ENCODE results near the gene REEP3. TPM values are rescaled to one million over a fixed set of nuclear protein-coding genes. Genes with fewer than 3 reads are reported as not detected.
"Not testable (repeated sequence)": the region's sequence is repeated elsewhere in the genome, so short reads cannot be mapped to it uniquely, and the experiment has no call there.

The REEP3 gene
- polyA plus RNA-seq, 3 donors, result 29.7 to 35.7 (median 32.6) TPM

DNA sequence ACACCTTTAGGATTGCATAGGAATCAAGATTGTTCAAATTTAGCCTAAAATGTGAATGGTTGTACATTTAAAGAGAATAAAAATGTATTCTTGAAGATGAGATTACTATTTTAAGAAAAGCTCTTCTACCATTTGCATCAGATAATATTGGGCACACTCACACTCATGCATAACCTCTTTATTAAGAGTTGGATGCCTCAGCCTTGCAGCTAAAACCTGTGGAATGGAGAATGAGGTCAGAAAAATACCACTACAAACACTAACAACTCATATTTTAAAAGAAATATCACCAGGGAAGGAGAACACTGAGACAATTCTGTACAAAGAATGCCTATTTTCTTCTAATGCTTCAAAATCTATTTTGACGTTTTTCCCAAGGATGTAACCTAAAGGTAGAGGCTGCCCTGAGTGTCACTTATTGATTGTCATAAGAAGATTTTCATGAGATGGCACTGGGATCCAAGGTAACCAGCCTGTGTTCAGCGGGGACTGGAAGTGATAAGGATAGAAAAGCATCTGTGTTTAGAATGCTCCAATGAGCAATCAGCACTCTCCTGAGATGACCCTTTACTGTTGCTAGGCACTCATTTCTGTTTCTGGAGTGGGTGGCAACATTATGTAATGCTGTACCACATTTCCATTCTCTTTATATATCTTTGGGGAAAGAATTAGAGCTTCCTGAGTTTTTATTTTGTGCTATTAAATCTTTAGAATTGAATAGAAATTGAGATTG, 26.6 kb downstream of the REEP3 start:
- DNase-seq (ENCODE audit: low read depth in 3 of 3, low spot score in 2 of 3), result no peak

DNA sequence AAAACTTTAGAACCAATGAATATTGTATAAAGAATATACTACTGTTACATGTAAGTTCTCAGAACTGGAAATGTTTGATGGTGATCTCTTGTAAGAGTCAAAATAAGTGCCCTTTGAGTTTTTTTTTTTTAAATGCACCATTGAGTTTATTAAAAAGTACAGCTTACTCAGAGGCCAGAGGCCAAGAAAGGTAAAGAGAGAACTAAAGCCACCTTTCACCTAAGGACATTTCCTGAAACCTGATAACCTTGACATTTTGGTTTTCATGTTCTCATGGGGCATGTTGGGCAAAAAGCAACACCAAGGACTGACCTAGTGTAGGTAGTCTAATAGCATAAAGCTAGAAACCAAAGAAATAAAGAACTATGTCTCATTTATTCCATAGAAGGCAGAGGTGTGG, 27.7 kb downstream of the REEP3 start:
- DNase-seq (ENCODE audit: low read depth in 3 of 3, low spot score in 2 of 3), result no peak

GRCh38 chr10:63549810-63550209, 28.6 kb downstream of the REEP3 start:
- DNase-seq (ENCODE audit: low read depth in 3 of 3, low spot score in 2 of 3), result no peak

DNA sequence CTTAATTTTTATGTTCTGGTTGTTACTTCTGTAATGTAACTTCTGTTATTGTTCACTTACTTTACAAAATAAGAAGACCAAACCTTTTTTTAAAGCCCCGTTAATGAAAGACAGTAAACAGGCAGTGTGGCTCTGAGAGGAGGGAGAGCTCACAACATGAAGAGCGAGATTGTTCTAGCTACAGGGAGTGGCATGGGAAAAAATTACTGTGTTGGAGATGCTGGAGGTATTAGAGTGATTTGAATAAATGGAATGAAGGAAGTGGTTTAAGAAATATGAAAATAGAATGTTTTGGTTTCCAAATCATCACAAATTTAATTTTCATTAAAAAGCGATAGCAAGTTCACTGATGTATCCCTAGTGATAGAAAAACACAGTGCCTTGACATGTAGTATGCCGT, 31.8 kb downstream of the REEP3 start:
- no peak for DNase-seq (ENCODE audit: low read depth in 3 of 3, low spot score in 2 of 3)

- DNase-seq (ENCODE audit: low read depth in 3 of 3, low spot score in 2 of 3), result no peak
Observed at GRCh38 chr10:63553473-63553872, 32.3 kb downstream of the REEP3 start.

- DNase-seq (ENCODE audit: low read depth in 3 of 3, low spot score in 2 of 3), result no peak
Observed at GRCh38 chr10:63554657-63555056, 33.5 kb downstream of the REEP3 start.

- DNase-seq (ENCODE audit: low read depth in 3 of 3, low spot score in 2 of 3), result no peak
Observed at GRCh38 chr10:63555330-63555729, 34.1 kb downstream of the REEP3 start.

GRCh38 chr10:63558132-63558784, 37.1 kb downstream of the REEP3 start:
- DNase-seq (ENCODE audit: low read depth in 3 of 3, low spot score in 2 of 3), result no peak

GRCh38 chr10:63561341-63561740, 40.1 kb downstream of the REEP3 start:
- no peak for DNase-seq (ENCODE audit: low read depth in 3 of 3, low spot score in 2 of 3)

- DNase-seq (ENCODE audit: low read depth in 3 of 3, low spot score in 2 of 3), result no peak
Observed at GRCh38 chr10:63562391-63562790, 41.2 kb downstream of the REEP3 start.

- DNase-seq (ENCODE audit: low read depth in 3 of 3, low spot score in 2 of 3), result no peak
Observed at GRCh38 chr10:63562857-63563256, 41.7 kb downstream of the REEP3 start.

DNA sequence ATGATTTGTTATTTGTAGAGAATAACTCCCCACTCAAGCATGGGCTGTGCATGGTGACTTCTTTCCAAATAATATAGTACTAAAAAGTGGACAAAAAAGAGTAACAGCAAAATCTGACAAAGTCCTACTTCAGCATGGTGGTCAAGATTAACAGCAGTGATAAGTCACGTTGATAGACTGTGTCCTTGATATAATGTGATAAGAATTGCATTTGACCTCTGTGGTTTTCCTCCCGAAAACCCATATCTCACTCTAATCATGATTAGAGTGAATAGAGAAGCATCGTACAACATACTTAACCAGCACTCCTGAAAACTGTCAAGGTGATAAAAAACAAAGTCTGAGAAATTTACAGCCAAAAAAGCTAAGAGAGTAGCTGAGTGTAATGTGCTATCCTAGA, 42.4 kb downstream of the REEP3 start:
- DNase-seq (ENCODE audit: low read depth in 3 of 3, low spot score in 2 of 3), result no peak

GRCh38 chr10:63564731-63565130, 43.5 kb downstream of the REEP3 start:
- not testable (repeated sequence) for DNase-seq (ENCODE audit: low read depth in 3 of 3, low spot score in 2 of 3)

DNA sequence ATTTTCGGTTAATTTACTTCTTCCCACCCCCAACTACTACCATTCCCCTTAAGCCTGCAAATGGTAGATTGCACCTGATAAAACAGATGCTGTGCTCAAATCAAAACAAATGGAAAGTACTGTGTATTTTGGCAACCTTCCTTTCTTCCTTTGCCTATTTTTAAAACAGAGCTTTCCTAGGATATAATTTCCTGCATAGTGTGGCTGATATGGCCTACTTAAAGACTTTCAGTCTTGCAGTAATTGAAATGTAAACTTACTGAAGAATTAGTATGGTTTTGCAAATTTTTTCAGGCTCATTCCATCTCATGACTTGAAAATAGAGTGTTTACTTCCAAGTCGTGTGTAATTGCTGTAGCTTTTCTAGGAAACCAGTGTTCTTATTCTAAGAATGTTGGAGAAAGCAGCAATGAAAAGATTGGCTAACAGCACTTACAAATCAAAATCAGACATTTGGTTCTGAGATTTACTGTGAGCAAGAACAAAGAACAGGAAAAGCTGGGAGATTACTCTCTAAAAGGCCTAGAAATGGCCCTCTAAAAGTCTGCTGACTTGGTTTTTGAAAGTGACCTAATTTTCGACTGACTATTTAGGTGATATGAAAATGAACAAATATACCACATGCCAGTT, 52.0 kb downstream of the REEP3 start:
- DNase-seq (ENCODE audit: low read depth in 3 of 3, low spot score in 2 of 3), result peak; percentile 27 to 38 (median 37)

DNA sequence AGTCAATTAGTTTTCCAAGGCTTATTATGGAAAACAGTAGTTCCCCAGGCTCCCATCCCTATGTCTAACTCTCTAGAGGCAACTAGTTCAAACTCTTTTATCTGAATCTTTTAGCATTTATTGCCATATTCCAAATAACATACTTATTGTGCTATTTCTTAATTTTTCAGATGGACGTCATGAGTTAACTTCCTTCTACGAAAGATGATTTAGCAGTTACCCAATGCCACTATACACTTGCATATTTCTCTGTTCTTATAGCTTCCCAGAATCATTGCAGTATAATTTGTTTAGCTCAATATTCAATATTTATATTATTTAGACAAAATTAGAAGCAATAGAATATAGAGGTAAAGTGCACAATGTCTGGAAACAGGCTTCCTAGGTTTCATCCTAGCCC, 52.8 kb downstream of the REEP3 start:
- no peak for DNase-seq (ENCODE audit: low read depth in 3 of 3, low spot score in 2 of 3)

DNA sequence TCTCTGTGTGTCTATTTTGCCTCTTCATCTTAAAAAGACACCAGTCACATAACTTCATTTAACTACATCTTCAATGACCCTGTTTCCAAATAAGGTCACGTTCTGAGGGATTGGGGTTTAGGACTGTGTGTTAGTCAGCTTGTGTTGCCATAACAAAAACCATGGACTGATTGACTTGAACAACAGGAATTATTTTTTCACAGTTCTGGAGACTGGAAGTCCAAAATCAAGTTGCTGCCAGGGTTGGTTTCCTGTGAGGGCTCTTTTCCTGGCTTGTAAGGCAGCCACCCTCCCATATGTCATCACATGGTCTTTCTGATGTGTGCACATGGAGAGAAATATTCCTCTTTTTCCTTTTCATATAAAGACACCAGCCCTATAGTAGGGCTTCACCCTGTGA, 55.3 kb downstream of the REEP3 start:
- DNase-seq (ENCODE audit: low read depth in 3 of 3, low spot score in 2 of 3), result no peak

GRCh38 chr10:63578501-63578900, 57.3 kb downstream of the REEP3 start:
- no peak for DNase-seq (ENCODE audit: low read depth in 3 of 3, low spot score in 2 of 3)

GRCh38 chr10:63579371-63580014, 58.3 kb downstream of the REEP3 start:
- DNase-seq (ENCODE audit: low read depth in 3 of 3, low spot score in 2 of 3), result no peak

GRCh38 chr10:63582690-63583089, 61.5 kb downstream of the REEP3 start:
- DNase-seq (ENCODE audit: low read depth in 3 of 3, low spot score in 2 of 3), result no peak

GRCh38 chr10:63583397-63583796, 62.2 kb downstream of the REEP3 start:
- DNase-seq (ENCODE audit: low read depth in 3 of 3, low spot score in 2 of 3), result no peak

GRCh38 chr10:63583909-63584724, 62.9 kb downstream of the REEP3 start:
- DNase-seq (ENCODE audit: low read depth in 3 of 3, low spot score in 2 of 3), result no peak
